ENCODE results near the gene CBX4.

Gene CBX4

GRCh38 chr17:79785900-79786810, 53.1 kb downstream of the CBX4 start:
- no peak for DNase-seq

GRCh38 chr17:79785017-79785899, 54.0 kb downstream of the CBX4 start:
- DNase-seq = no peak

GRCh38 chr17:79784353-79785016, 54.8 kb downstream of the CBX4 start:
- no peak for DNase-seq

- no peak for DNase-seq
Measured at GRCh38 chr17:79783891-79784290, 55.3 kb downstream of the CBX4 start.
